Fibroblast of lung (primary cell): ENCODE data around the gene USH1C. TPM values are rescaled to one million over a fixed set of nuclear protein-coding genes. Genes with fewer than 3 reads are reported as not detected.

Experiments
- DNase-seq, 2 donors: peaks; one replicate each; pipeline versions ENCODE4 v3.0.0 to v3.0.0-alpha.2; 2010; ENCODE audit warnings: low read depth in 2 of 2
- H2AFZ ChIP-seq: 2 replicates; pipeline ENCODE4 v1.5.1; 2012; ENCODE audit warnings: low read length, control low read depth, inconsistent platforms
- H3K27ac ChIP-seq: 2 replicates; pipeline ENCODE4 v1.5.1; 2011; ENCODE audit warnings: low read length, control low read depth; ENCODE audit not compliant: insufficient read depth
- H3K27me3 ChIP-seq: 2 replicates; pipeline ENCODE4 v1.5.1; 2011; ENCODE audit warnings: mild to moderate bottlenecking, low read length; ENCODE audit not compliant: control insufficient read depth, insufficient read depth
- H3K36me3 ChIP-seq: 2 replicates; pipeline ENCODE4 v1.5.1; 2011; ENCODE audit warnings: low read length; ENCODE audit not compliant: control insufficient read depth, insufficient read depth
- H3K4me1 ChIP-seq: 2 replicates; pipeline ENCODE4 v1.5.1; 2011; ENCODE audit warnings: low read length; ENCODE audit not compliant: control insufficient read depth, insufficient read depth; ENCODE audit errors: extremely low read depth
- H3K4me2 ChIP-seq: 2 replicates; pipeline ENCODE4 v1.5.1; 2011; ENCODE audit warnings: low read length, control low read depth; ENCODE audit not compliant: insufficient read depth; ENCODE audit errors: extremely low read depth
- H3K4me3 ChIP-seq, 4 experiments: fragments of 200-600 bp in 1 of 4; sonication (generic) in 1 of 4; replicated peaks in 1 of 4; 2 replicates each; pipeline ENCODE4 v1.5.1; 2011 to 2016; ENCODE audit warnings: low read length in 4 of 4, low read depth in 3 of 4, mild to moderate bottlenecking in 3 of 4, control low read depth in 2 of 4, inconsistent platforms in 1 of 4, mixed read lengths in 1 of 4; ENCODE audit not compliant: insufficient read depth in 1 of 4; ENCODE audit errors: control extremely low read depth in 1 of 4
- H3K79me2 ChIP-seq: 2 replicates; pipeline ENCODE4 v1.5.1; 2012; ENCODE audit warnings: mild to moderate bottlenecking, low read length, inconsistent platforms; ENCODE audit not compliant: control insufficient read depth, insufficient read depth
- H3K9ac ChIP-seq: 2 replicates; pipeline ENCODE4 v1.5.1; 2011; ENCODE audit warnings: mild to moderate bottlenecking, low read length, control low read depth; ENCODE audit not compliant: insufficient read depth
- H3K9me3 ChIP-seq: 2 replicates; pipeline ENCODE4 v1.5.1; 2012; ENCODE audit warnings: low read depth, low read length; ENCODE audit not compliant: control insufficient read depth, insufficient read depth
- H4K20me1 ChIP-seq: 2 replicates; pipeline ENCODE4 v1.5.1; 2011; ENCODE audit warnings: low read length; ENCODE audit not compliant: control insufficient read depth, insufficient read depth; ENCODE audit errors: extremely low read depth
- CTCF ChIP-seq, 2 donors: IDR thresholded peaks in 1 of 2; conservative IDR thresholded peaks in 1 of 2; 1 replicate in 1 of 2; 2 replicates in 1 of 2; pipeline ENCODE4 v1.5.1; 2011 to 2012; ENCODE audit warnings: low read length in 2 of 2, control low read depth in 1 of 2, inconsistent platforms in 1 of 2, low read depth in 1 of 2, mild to moderate bottlenecking in 1 of 2
- EZH2 ChIP-seq: IDR thresholded peaks from 2 replicates; pipeline ENCODE4 v1.5.1; 2012; ENCODE audit warnings: low read length, control low read depth, mild to moderate bottlenecking; ENCODE audit errors: missing control alignments
- polyA plus RNA-seq, 2 donors: library from polyadenylated mRNA; depleted of rRNA in 1 of 2; stranded (reverse) in 1 of 2; unstranded in 1 of 2; fragments of >200 nt; gene quantifications; 2 replicates each; pipeline ENCODE4 v1.2.1, GENCODE V29; 2011 to 2012; ENCODE audit warnings: missing spikeins in 1 of 2
- total RNA-seq: library from RNA; depleted of rRNA; stranded (reverse); fragments of >200 nt; gene quantifications from 2 replicates; pipeline ENCODE4 v1.2.1, GENCODE V29; 2014

The USH1C gene
- total and polyA plus RNA-seq, 2 donors (not counting 1 experiment from before 2014, with no cell fraction given), result not detected

- H3K4me3 ChIP-seq, result no peak overlapping the region
- H3K27me3 ChIP-seq, result no peaks in the 10 kb centered on the region
- TF ChIP-seq CTCF (conservative IDR thresholded peaks at IDR 0.05 in 1 of 2, IDR thresholded peaks at IDR 0.05 in 1 of 2; ENCODE audit: low read depth in 1 of 2, low read length in 2 of 2) (no peak), EZH2 (no peak)
- DNase-seq, result peak in 1 of 2 donors; percentile 5
- no peak overlapping the region for H3K27ac ChIP-seq
- no peaks in the 10 kb centered on the region for H3K36me3 ChIP-seq
- H3K9ac ChIP-seq, result no peak overlapping the region
- no peaks in the 10 kb centered on the region for H4K20me1 ChIP-seq
- no peak overlapping the region for H2AFZ ChIP-seq
- no peak overlapping the region for H3K4me2 ChIP-seq
- no peaks in the 10 kb centered on the region for H3K9me3 ChIP-seq
- H3K79me2 ChIP-seq, result no peaks in the 10 kb centered on the region
- H3K4me1 ChIP-seq, result no peaks in the 10 kb centered on the region
Observed at GRCh38 chr11:17552392-17553248, 8.4 kb upstream of the USH1C start.

DNA sequence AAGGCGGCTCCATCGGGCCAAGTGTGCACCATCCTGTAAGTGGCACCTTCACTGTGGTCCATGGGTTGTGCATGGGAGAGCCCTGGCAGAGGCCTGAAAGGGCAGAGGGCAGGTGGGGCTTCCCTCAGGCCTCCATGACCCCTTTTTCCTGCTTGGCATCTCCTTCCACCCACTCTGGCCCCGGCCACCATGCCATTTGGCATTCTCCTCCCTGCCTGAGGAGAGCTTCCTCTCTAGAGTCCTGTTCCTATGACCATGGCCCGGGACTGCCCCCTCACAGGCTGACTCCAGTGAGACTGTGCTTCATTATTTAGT lies 7.8 kb upstream of the USH1C start:
- Histone ChIP-seq H3K4me1 (no peaks in the 10 kb centered on the region), H3K27me3 (no peaks in the 10 kb centered on the region), H3K4me2 (no peak overlapping the region), H3K4me3 (no peak overlapping the region), H2AFZ (no peak overlapping the region), H3K36me3 (no peaks in the 10 kb centered on the region), H3K27ac (no peak overlapping the region), H3K79me2 (no peaks in the 10 kb centered on the region), H3K9ac (no peak overlapping the region), H3K9me3 (no peaks in the 10 kb centered on the region), H4K20me1 (no peaks in the 10 kb centered on the region)
- TF ChIP-seq CTCF (conservative IDR thresholded peaks at IDR 0.05 in 1 of 2, IDR thresholded peaks at IDR 0.05 in 1 of 2; ENCODE audit: low read depth in 1 of 2, low read length in 2 of 2), result no peak
- TF ChIP-seq EZH2, result no peak
- DNase-seq, result no peak

DNA sequence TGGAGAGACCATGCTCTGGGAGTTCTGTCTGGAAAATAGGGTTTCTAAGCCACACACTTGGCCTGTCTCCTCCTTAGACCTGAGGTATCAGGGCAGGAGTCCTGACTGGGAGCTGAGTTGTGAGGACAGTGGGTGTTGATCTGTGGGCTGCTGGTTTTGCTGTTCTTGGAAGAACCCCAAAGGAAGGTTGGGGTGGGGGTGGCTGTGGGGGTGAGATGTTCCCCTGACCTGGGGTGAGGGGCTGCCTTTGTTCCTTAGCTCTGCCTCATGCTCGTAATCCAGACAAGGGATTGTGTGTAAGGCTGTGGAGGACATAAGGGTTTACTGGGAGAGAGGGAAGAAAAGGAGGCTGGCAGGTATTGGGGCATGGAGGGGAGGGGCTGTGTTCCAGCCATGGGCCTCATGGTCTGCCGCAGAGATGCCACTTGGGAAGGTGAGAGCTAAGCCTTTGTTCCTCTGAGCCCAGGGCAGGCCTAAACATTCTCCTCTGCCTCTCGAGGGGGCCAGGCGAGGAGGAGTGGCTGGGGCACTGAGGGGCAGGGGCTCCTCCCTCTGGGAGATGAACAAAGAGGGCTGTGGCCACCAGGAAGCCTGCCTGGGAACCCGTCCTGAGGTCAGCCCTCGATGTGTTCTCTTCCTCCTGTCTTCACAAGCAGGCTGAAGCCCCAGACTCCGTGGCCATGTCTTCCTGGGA lies 7.3 kb upstream of the USH1C start:
- DNase-seq, result no peak
- H4K20me1 ChIP-seq, result no peaks in the 10 kb centered on the region
- H3K9me3 ChIP-seq, result no peaks in the 10 kb centered on the region
- no peak overlapping the region for H2AFZ ChIP-seq
- no peak overlapping the region for H3K9ac ChIP-seq
- no peaks in the 10 kb centered on the region for H3K4me1 ChIP-seq
- no peaks in the 10 kb centered on the region for H3K36me3 ChIP-seq
- H3K27ac ChIP-seq, result no peak overlapping the region
- TF ChIP-seq CTCF (conservative IDR thresholded peaks at IDR 0.05 in 1 of 2, IDR thresholded peaks at IDR 0.05 in 1 of 2; ENCODE audit: low read depth in 1 of 2, low read length in 2 of 2) (no peak), EZH2 (no peak)
- no peak overlapping the region for H3K4me3 ChIP-seq
- no peak overlapping the region for H3K4me2 ChIP-seq
- H3K79me2 ChIP-seq, result no peaks in the 10 kb centered on the region
- H3K27me3 ChIP-seq, result no peaks in the 10 kb centered on the region
